Activated CD4-positive, alpha-beta T cell treated with anti-CD3 and anti-CD28 coated beads for 36 hours (primary cell): ENCODE results near the gene MED7. TPM values are rescaled to one million over a fixed set of nuclear protein-coding genes. Genes with fewer than 3 reads are reported as not detected.

Source experiments
- ATAC-seq: fragments of 200-7000 bp; cut with Tn5 transposase; one replicate; pipeline ENCODE4 v1.10.0; 2021; ENCODE audit warnings: mild to moderate bottlenecking, moderate library complexity
- CTCF ChIA-PET: fragments of 350-600 bp; sonication (Branson Sonifier 250); formaldehyde crosslinking; loops from one replicate; lab custom pipeline; 2021; ENCODE audit warnings: antibody characterized with exemption; lab: Charles Lee
- POLR2A ChIA-PET: fragments of 350-600 bp; sonication (Branson Sonifier 250); formaldehyde crosslinking; loops from one replicate; lab custom pipeline; 2021; ENCODE audit warnings: antibody characterized with exemption, inconsistent platforms; lab: Charles Lee
- DNase-seq: peaks from one replicate; pipeline ENCODE4 v3.0.0-alpha.2; 2020
- H3K27ac Mint-ChIP-seq: one replicate; pipeline ENCODE4 v1.8.0; 2021; ENCODE audit warnings: mixed read lengths
- H3K27me3 Mint-ChIP-seq: one replicate; pipeline ENCODE4 v1.8.0; 2021; ENCODE audit warnings: mixed read lengths
- H3K36me3 Mint-ChIP-seq: one replicate; pipeline ENCODE4 v1.8.0; 2021; ENCODE audit warnings: low read depth, mixed read lengths
- H3K4me1 Mint-ChIP-seq: one replicate; pipeline ENCODE4 v1.8.0; 2021; ENCODE audit warnings: mixed read lengths
- H3K4me3 Mint-ChIP-seq: one replicate; pipeline ENCODE4 v1.8.0; 2021; ENCODE audit warnings: mild to moderate bottlenecking, moderate library complexity, mixed read lengths
- H3K9me3 Mint-ChIP-seq: one replicate; pipeline ENCODE4 v1.8.0; 2021; ENCODE audit warnings: low read depth, mixed read lengths
- intact Hi-C, 2 experiments: fragments of 100-400 bp; cut with DNase I in 1 of 2; cut with micrococcal nuclease in 1 of 2; formaldehyde crosslinking; loops; one replicate each; pipeline versions ENCODE4 v1.14.2 to v1.15.1; 2022 to 2024; cut with DNase I, micrococcal nuclease
- total RNA-seq, 2 experiments: library from RNA; stranded (reverse); gene quantifications; one replicate each; pipeline ENCODE4 v1.2.3, GENCODE V29; 2021

The MED7 gene
- total RNA-seq, 2 experiments from 2014 or later: 10.0 to 16.9 TPM

- DNase-seq (peak; percentile 48), ATAC-seq (peak; percentile 59)
- intact Hi-C loops: loop anchor here (1.0 to 2.0 kb wide), 4 partner anchors 9 to 189 kb away; partner anchors contain the start of gene MED7 (in 1 of the 2)
- ChIA-PET CTCF (interaction anchor here (3.9 kb wide), 1 partner anchor 23 kb away, joined by 18 read pairs; no protein-coding TSS in a partner anchor), POLR2A (no interaction called here)
- H3K4me3 Mint-ChIP-seq: peak overlapping the region; percentile 65
- no peaks in the 10 kb centered on the region for H3K27me3 Mint-ChIP-seq
- no peaks in the 10 kb centered on the region for H3K9me3 Mint-ChIP-seq
- H3K27ac Mint-ChIP-seq: peak overlapping the region; percentile 97
- peaks cover 7% of the 10 kb centered on the region for H3K36me3 Mint-ChIP-seq
- H3K4me1 Mint-ChIP-seq: peaks cover 48% of the 10 kb centered on the region
These were observed 32.9 kb downstream of the MED7 start for GRCh38 chr5:157109744-157110143.

- ATAC-seq: peak; percentile 96
- peaks cover 12% of the 10 kb centered on the region for H3K36me3 Mint-ChIP-seq
- intact Hi-C loops: loop anchor here (1.0 to 2.0 kb wide), 4 partner anchors 9 to 188 kb away; partner anchors contain the start of gene MED7 (in 1 of the 2)
- H3K4me1 Mint-ChIP-seq: peaks cover 45% of the 10 kb centered on the region
- ChIA-PET POLR2A (interaction anchor here (0.6 to 1.0 kb wide), 2 partner anchors 21 to 32 kb away, joined by 3 read pairs; no protein-coding TSS in a partner anchor), CTCF (interaction anchor here (0.6 to 3.9 kb wide), 4 partner anchors 23 to 76 kb away, joined by 3 to 18 read pairs (median 4); partner anchors contain the start of gene MED7)
- peak within 1 kb of the TSS; percentile 65 for H3K4me3 Mint-ChIP-seq
- peak; percentile 82 for DNase-seq
- no peaks in the 10 kb centered on the region for H3K27me3 Mint-ChIP-seq
- peak within 1 kb of the TSS; percentile 97 for H3K27ac Mint-ChIP-seq
- H3K9me3 Mint-ChIP-seq: no peaks in the 10 kb centered on the region
These were observed 33.7 kb downstream of the MED7 start, which contains the start of gene HAVCR2 for GRCh38 chr5:157108976-157109375. TSS of gene HAVCR2 (minus strand) at chr5:157109044. CDS start at chr5:157108983, 61 bp downstream.

GRCh38 chr5:157107508-157107907, 35.2 kb downstream of the MED7 start:
- CTCF ChIA-PET: interaction anchor here (3.9 kb wide), 1 partner anchor 25 kb away, joined by 18 read pairs; no protein-coding TSS in a partner anchor

GRCh38 chr5:157106630-157107461, 35.8 kb downstream of the MED7 start:
- Mint-ChIP-seq H3K4me1 (peaks cover 39% of the 10 kb centered on the region), H3K27ac (peak overlapping the region; percentile 6), H3K27me3 (no peaks in the 10 kb centered on the region), H3K36me3 (peaks cover 14% of the 10 kb centered on the region), H3K9me3 (no peaks in the 10 kb centered on the region), H3K4me3 (peak overlapping the region; percentile 65)
- intact Hi-C loops: no loop called here
- ATAC-seq (peak; percentile 11), DNase-seq (peak; percentile 59)
- CTCF ChIA-PET: interaction anchor here (3.9 kb wide), 1 partner anchor 25 kb away, joined by 18 read pairs; no protein-coding TSS in a partner anchor
- POLR2A ChIA-PET: interaction anchor here (0.7 kb wide), 1 partner anchor 85 kb away, joined by 3 read pairs; no protein-coding TSS in a partner anchor

More at GRCh38 chr5:157107508-157107907, 35.2 kb downstream of the MED7 start:
- peak overlapping the region; percentile 6 for H3K27ac Mint-ChIP-seq
- H3K9me3 Mint-ChIP-seq: no peaks in the 10 kb centered on the region
- H3K36me3 Mint-ChIP-seq: peaks cover 12% of the 10 kb centered on the region
- ATAC-seq: no peak
- no peaks in the 10 kb centered on the region for H3K27me3 Mint-ChIP-seq
- DNase-seq: no peak
- intact Hi-C loops: no loop called here
- H3K4me3 Mint-ChIP-seq: peak overlapping the region; percentile 65
- POLR2A ChIA-PET: interaction anchor here (0.7 kb wide), 1 partner anchor 85 kb away, joined by 3 read pairs; no protein-coding TSS in a partner anchor
- peaks cover 39% of the 10 kb centered on the region for H3K4me1 Mint-ChIP-seq

GRCh38 chr5:157100140-157100679, 42.5 kb downstream of the MED7 start:
- H3K27me3 Mint-ChIP-seq: no peaks in the 10 kb centered on the region
- H3K27ac Mint-ChIP-seq: peak overlapping the region; percentile 96
- DNase-seq: peak; percentile 65
- peak; percentile 91 for ATAC-seq
- intact Hi-C loops: loop anchor here (1.0 to 2.0 kb wide), 4 partner anchors 9 to 179 kb away; partner anchors contain the start of gene HAVCR2 (in 2 of the 2)
- H3K4me1 Mint-ChIP-seq: peaks cover 27% of the 10 kb centered on the region
- ChIA-PET CTCF (interaction anchor here (1.4 to 2.8 kb wide), 2 partner anchors 30 to 32 kb away, joined by 3 to 9 read pairs; no protein-coding TSS in a partner anchor), POLR2A (interaction anchor here (0.6 to 1.0 kb wide), 3 partner anchors 17 to 186 kb away, joined by 3 to 7 read pairs (median 4); partner anchors contain the start of gene MED7)
- H3K36me3 Mint-ChIP-seq: peaks cover 18% of the 10 kb centered on the region
- no peaks in the 10 kb centered on the region for H3K9me3 Mint-ChIP-seq
- H3K4me3 Mint-ChIP-seq: peak overlapping the region; percentile 28

- no peaks in the 10 kb centered on the region for H3K4me1 Mint-ChIP-seq
These were observed 54.2 kb downstream of the MED7 start for GRCh38 chr5:157088342-157088990.

More at GRCh38 chr5:157088342-157088990, 54.2 kb downstream of the MED7 start:
- intact Hi-C loops: no loop called here
- no peaks in the 10 kb centered on the region for H3K27me3 Mint-ChIP-seq
- peaks cover 21% of the 10 kb centered on the region for H3K36me3 Mint-ChIP-seq
- H3K27ac Mint-ChIP-seq: no peak overlapping the region
- ChIA-PET POLR2A (no interaction called here), CTCF (no interaction called here)
- H3K4me3 Mint-ChIP-seq: no peak overlapping the region
- DNase-seq: no peak
- no peak for ATAC-seq
- no peaks in the 10 kb centered on the region for H3K9me3 Mint-ChIP-seq

Other genes with a start within 250 kb of the MED7 start
- 1 to 10 TPM; 2.3 to 3.5 TPM for gene TIMD4, start 179.6 kb downstream of the MED7 start, total RNA-seq
- gene HAVCR1, start 83.7 kb downstream of the MED7 start, total RNA-seq: under 1 TPM in 1 of 2 experiments, not detected in 1; 0.65 TPM
- gene HAVCR2, start 33.8 kb downstream of the MED7 start, total RNA-seq: 10 to 100 TPM; 12.6 to 15.9 TPM
- under 1 TPM; 0.79 to 0.82 TPM for gene GARIN3, start 23.4 kb upstream of the MED7 start, total RNA-seq
- gene ITK, start 38.0 kb upstream of the MED7 start, total RNA-seq: 100 to 1,000 TPM; 208 to 249 TPM
- gene CYFIP2, start 123.3 kb upstream of the MED7 start, total RNA-seq: 100 to 1,000 TPM; 277 to 526 TPM